ENCODE measurements around the gene UBXN11. TPM values are rescaled to one million over a fixed set of nuclear protein-coding genes. Genes with fewer than 3 reads are reported as not detected.
A peak's percentile ranks its signal among the peaks of the same experiment; 100 is the strongest.

Gene UBXN11
- total and polyA plus RNA-seq, 7 donors: 3.5 to 7.0 (median 4.2) TPM

DNA sequence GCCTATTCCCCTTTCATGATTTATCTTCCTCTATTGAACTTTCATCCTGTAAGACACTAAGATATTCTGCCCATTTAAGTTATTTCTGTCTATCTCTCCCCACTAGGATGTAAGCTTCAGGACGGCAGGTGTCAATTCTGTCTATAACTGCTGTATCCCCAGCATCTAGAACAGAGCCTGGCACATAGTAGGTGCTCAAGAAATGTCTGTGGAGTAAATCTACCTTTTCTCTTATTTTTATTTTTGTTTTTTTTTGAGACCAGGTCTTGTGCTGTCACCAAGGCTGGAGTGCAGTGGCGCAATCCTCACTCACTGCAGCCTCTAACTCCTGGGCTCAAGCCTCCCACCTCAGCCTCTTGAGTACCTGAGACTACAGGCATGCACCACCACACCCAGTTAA lies 16.9 kb upstream of the UBXN11 start:
- WGBS, 3 donors: 94 to 98% (median 96%) methylated on average over 2 of the region's 2 CpGs
- no peak for ATAC-seq
- intact Hi-C loops (cut with DNase I): loop anchor here (5.0 to 10.0 kb wide), 3 partner anchors 156 to 219 kb away; partner anchors contain the start of genes C1orf232 (in 2 of the 2) and ZNF593 (in 2 of the 2)
- no peak for DNase-seq
- Histone ChIP-seq H3K36me3 (ENCODE audit: insufficient read depth in 1 of 2, low read depth in 1 of 2) (no peaks in the 10 kb centered on the region), H3K4me3 (no peak overlapping the region), H3K9me3 (no peaks in the 10 kb centered on the region), H3K4me1 (peaks cover 4% of the 10 kb centered on the region), H3K27me3 (ENCODE audit: insufficient read depth in 3 of 3, low read length in 2 of 3) (peaks cover 0 to 3% (median 0%) of the 10 kb centered on the region in 3 donors), H3K27ac (no peak overlapping the region)
- TF ChIP-seq CTCF (IDR thresholded peaks at IDR 0.05): no peak

GRCh38 chr1:26322042-26322331 lies 15.6 kb upstream of the UBXN11 start:
- DNase-seq (no peak), ATAC-seq (no peak)
- H3K4me3 ChIP-seq: no peak overlapping the region
- H3K9me3 ChIP-seq: no peaks in the 10 kb centered on the region
- intact Hi-C loops (cut with DNase I): loop anchor here (5.0 to 10.0 kb wide), 3 partner anchors 155 to 217 kb away; partner anchors contain the start of genes C1orf232 (in 2 of the 2) and ZNF593 (in 2 of the 2)
- WGBS, 3 donors: 69 to 80% (median 71%) methylated on average over 10 of the region's 10 CpGs
- H3K27ac ChIP-seq: no peak overlapping the region
- H3K4me1 ChIP-seq: peaks cover 4% of the 10 kb centered on the region
- H3K36me3 ChIP-seq (ENCODE audit: insufficient read depth in 1 of 2, low read depth in 1 of 2): no peaks in the 10 kb centered on the region
- peaks cover 0 to 3% (median 0%) of the 10 kb centered on the region in 3 donors for H3K27me3 ChIP-seq (ENCODE audit: insufficient read depth in 3 of 3, low read length in 2 of 3)
- no peak for TF ChIP-seq CTCF (IDR thresholded peaks at IDR 0.05)

DNA sequence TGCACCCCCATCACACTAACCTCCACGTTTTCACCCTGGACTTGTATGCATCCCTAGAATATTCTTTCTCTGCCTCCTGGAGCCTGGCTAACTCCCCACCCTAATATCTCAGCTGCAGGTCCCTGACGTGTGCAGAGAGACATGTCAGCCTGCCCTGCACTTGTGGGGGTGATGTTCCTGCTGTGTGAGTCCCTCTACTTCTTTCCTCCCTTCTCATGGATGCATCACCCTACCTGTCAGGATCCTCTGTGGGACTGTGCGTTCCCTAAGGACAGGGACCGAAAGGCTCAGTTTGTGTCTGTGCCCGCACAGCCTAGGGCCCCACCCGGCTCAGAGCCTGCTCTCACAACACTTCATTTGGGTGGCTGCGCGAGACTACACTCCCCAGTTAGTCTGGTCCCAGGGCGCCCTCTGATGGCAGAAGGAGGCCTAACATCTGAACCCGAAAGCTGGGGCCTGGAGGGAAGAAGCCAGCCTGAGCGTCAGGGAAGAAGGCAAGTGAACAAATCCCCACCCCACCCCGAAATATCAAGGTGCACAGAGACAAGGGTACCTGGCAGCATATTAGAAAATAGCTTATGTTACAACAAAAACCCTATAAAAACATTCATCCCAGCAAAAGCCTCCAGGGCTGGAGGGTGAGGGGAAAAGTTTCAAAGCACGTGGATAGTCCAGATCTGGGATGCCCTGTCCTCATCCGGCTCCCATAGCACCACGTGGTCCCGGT lies 15.0 kb upstream of the UBXN11 start:
- no peak overlapping the region for H3K27ac ChIP-seq
- peaks cover 0 to 3% (median 0%) of the 10 kb centered on the region in 3 donors for H3K27me3 ChIP-seq (ENCODE audit: insufficient read depth in 3 of 3, low read length in 2 of 3)
- ATAC-seq (peak; percentile 87 to 96 (median 96)), DNase-seq (peak; percentile 91 to 96)
- 13 to 18% (median 14%) methylated on average over 16 of the region's 16 CpGs for WGBS, 3 donors
- H3K36me3 ChIP-seq (ENCODE audit: insufficient read depth in 1 of 2, low read depth in 1 of 2): no peaks in the 10 kb centered on the region
- no peak overlapping the region for H3K4me3 ChIP-seq
- H3K9me3 ChIP-seq: no peaks in the 10 kb centered on the region
- peaks cover 4% of the 10 kb centered on the region for H3K4me1 ChIP-seq
- intact Hi-C loops (cut with DNase I): loop anchor here (1.0 to 10.0 kb wide), 5 partner anchors 35 to 217 kb away; partner anchors contain the start of genes C1orf232 (in 2 of the 2) and ZNF593 (in 2 of the 2)
- TF ChIP-seq CTCF (IDR thresholded peaks at IDR 0.05): peak; percentile 85

- WGBS, 3 donors: 58 to 79% (median 68%) methylated on average over 2 of the region's 2 CpGs
- intact Hi-C loops (cut with DNase I): loop anchor here (1.0 to 10.0 kb wide), 5 partner anchors 34 to 216 kb away; partner anchors contain the start of genes C1orf232 (in 2 of the 2) and ZNF593 (in 2 of the 2)
- ATAC-seq: peak in 3 of 4 donors; percentile 20 to 24 (median 23)
- H3K36me3 ChIP-seq (ENCODE audit: insufficient read depth in 1 of 2, low read depth in 1 of 2): no peaks in the 10 kb centered on the region
- H3K27me3 ChIP-seq (ENCODE audit: insufficient read depth in 3 of 3, low read length in 2 of 3): peaks cover 0 to 3% (median 0%) of the 10 kb centered on the region in 3 donors
- H3K4me1 ChIP-seq: peaks cover 4% of the 10 kb centered on the region
- H3K9me3 ChIP-seq: no peaks in the 10 kb centered on the region
- no peak overlapping the region for H3K4me3 ChIP-seq
- no peak overlapping the region for H3K27ac ChIP-seq
- no peak for DNase-seq
- no peak for TF ChIP-seq CTCF (IDR thresholded peaks at IDR 0.05)
Measured at GRCh38 chr1:26320896-26321295, 14.5 kb upstream of the UBXN11 start.

All from psoas muscle (tissue), 8 donors.